Measurements from ENCODE around the gene CD164L2.

CD164L2 gene

GRCh38 chr1:27368869-27369582 lies 14.1 kb downstream of the CD164L2 start:
- no peak for TF ChIP-seq CTCF (IDR thresholded peaks at IDR 0.05; ENCODE audit: low read depth, low read length)
- TF ChIP-seq EZH2phosphoT487 (IDR thresholded peaks at IDR 0.05; ENCODE audit: low read depth), result no peak
- H3K4me3 ChIP-seq (ENCODE audit: low read length), result no peak overlapping the region
- H3K27ac ChIP-seq (ENCODE audit: low read length), result no peak overlapping the region
- no peaks in the 10 kb centered on the region for H3K9me3 ChIP-seq (ENCODE audit: insufficient read depth, low read length)
- no peak overlapping the region for H2AFZ ChIP-seq (ENCODE audit: low read depth, low read length)
- no peaks in the 10 kb centered on the region for H3K36me3 ChIP-seq (replicated peaks; ENCODE audit: low read depth, low read length)
- no peaks in the 10 kb centered on the region for H3K27me3 ChIP-seq (ENCODE audit: low read depth, low read length)
- H3K79me2 ChIP-seq (ENCODE audit: low read length), result no peaks in the 10 kb centered on the region
- H3K4me1 ChIP-seq (ENCODE audit: low read length), result peaks cover 24% of the 10 kb centered on the region
- no peaks in the 10 kb centered on the region for H4K20me1 ChIP-seq (ENCODE audit: insufficient read depth, low read length)
- no peak overlapping the region for H3K9ac ChIP-seq (ENCODE audit: low read length)
- no peak overlapping the region for H3K4me2 ChIP-seq (ENCODE audit: low read length)

- Histone ChIP-seq H3K27ac (ENCODE audit: low read length) (no peak overlapping the region), H3K4me1 (ENCODE audit: low read length) (peaks cover 24% of the 10 kb centered on the region)
Observed at GRCh38 chr1:27367160-27367650, 15.9 kb downstream of the CD164L2 start.

GRCh38 chr1:27366411-27367159 lies 16.5 kb downstream of the CD164L2 start, which contains the start of gene MAP3K6:
Gene MAP3K6 (minus strand): TSS chr1:27366961. CDS start chr1:27366597, 364 bp downstream.
- Histone ChIP-seq H4K20me1 (ENCODE audit: insufficient read depth, low read length) (no peaks in the 10 kb centered on the region), H3K9me3 (ENCODE audit: insufficient read depth, low read length) (no peaks in the 10 kb centered on the region), H3K79me2 (ENCODE audit: low read length) (no peaks in the 10 kb centered on the region), H3K4me2 (ENCODE audit: low read length) (peak within 1 kb of the TSS; percentile 96), H3K27ac (ENCODE audit: low read length) (0 out of 2 replicates have a peak within 1 kb of the TSS, but pooled peaks have one; percentile 12), H3K4me1 (ENCODE audit: low read length) (peaks cover 24% of the 10 kb centered on the region), H3K27me3 (ENCODE audit: low read depth, low read length) (no peaks in the 10 kb centered on the region), H3K9ac (ENCODE audit: low read length) (peak within 1 kb of the TSS; percentile 73), H3K4me3 (ENCODE audit: low read length) (peak within 1 kb of the TSS; percentile 96), H2AFZ (ENCODE audit: low read depth, low read length) (peak within 1 kb of the TSS; percentile 88), H3K36me3 (replicated peaks; ENCODE audit: low read depth, low read length) (no peaks in the 10 kb centered on the region)
- TF ChIP-seq EZH2phosphoT487 (IDR thresholded peaks at IDR 0.05; ENCODE audit: low read depth) (no peak), CTCF (IDR thresholded peaks at IDR 0.05; ENCODE audit: low read depth, low read length) (peak; percentile 33)

More at GRCh38 chr1:27367160-27367650, 15.9 kb downstream of the CD164L2 start:
- TF ChIP-seq CTCF (IDR thresholded peaks at IDR 0.05; ENCODE audit: low read depth, low read length), result no peak
- no peak for TF ChIP-seq EZH2phosphoT487 (IDR thresholded peaks at IDR 0.05; ENCODE audit: low read depth)
- peak overlapping the region; percentile 96 for H3K4me3 ChIP-seq (ENCODE audit: low read length)
- H4K20me1 ChIP-seq (ENCODE audit: insufficient read depth, low read length), result no peaks in the 10 kb centered on the region
- no peaks in the 10 kb centered on the region for H3K9me3 ChIP-seq (ENCODE audit: insufficient read depth, low read length)
- H3K4me2 ChIP-seq (ENCODE audit: low read length), result peak overlapping the region; percentile 96
- no peaks in the 10 kb centered on the region for H3K36me3 ChIP-seq (replicated peaks; ENCODE audit: low read depth, low read length)
- H3K27me3 ChIP-seq (ENCODE audit: low read depth, low read length), result no peaks in the 10 kb centered on the region
- no peaks in the 10 kb centered on the region for H3K79me2 ChIP-seq (ENCODE audit: low read length)
- H2AFZ ChIP-seq (ENCODE audit: low read depth, low read length), result peak overlapping the region; percentile 88
- H3K9ac ChIP-seq (ENCODE audit: low read length), result peak overlapping the region; percentile 52; the same call in 1 of the 2 replicates

GRCh38 chr1:27366113-27366410 lies 17.1 kb downstream of the CD164L2 start:
- Histone ChIP-seq H3K36me3 (replicated peaks; ENCODE audit: low read depth, low read length) (no peaks in the 10 kb centered on the region), H3K27ac (ENCODE audit: low read length) (0 out of 2 replicates have a peak overlapping the region, but pooled peaks have one; percentile 12), H3K9me3 (ENCODE audit: insufficient read depth, low read length) (no peaks in the 10 kb centered on the region), H3K27me3 (ENCODE audit: low read depth, low read length) (no peaks in the 10 kb centered on the region), H4K20me1 (ENCODE audit: insufficient read depth, low read length) (no peaks in the 10 kb centered on the region), H3K79me2 (ENCODE audit: low read length) (no peaks in the 10 kb centered on the region), H3K4me1 (ENCODE audit: low read length) (peaks cover 24% of the 10 kb centered on the region), H3K4me2 (ENCODE audit: low read length) (peak overlapping the region; percentile 96), H2AFZ (ENCODE audit: low read depth, low read length) (peak overlapping the region; percentile 30; the same call in 1 of the 2 replicates), H3K9ac (ENCODE audit: low read length) (peak overlapping the region; percentile 73), H3K4me3 (ENCODE audit: low read length) (peak overlapping the region; percentile 96)
- TF ChIP-seq EZH2phosphoT487 (IDR thresholded peaks at IDR 0.05; ENCODE audit: low read depth) (no peak), CTCF (IDR thresholded peaks at IDR 0.05; ENCODE audit: low read depth, low read length) (no peak)
